HepG2 (cell line): ENCODE measurements around the gene RPS6KB2. TPM values are rescaled to one million over a fixed set of nuclear protein-coding genes. Genes with fewer than 3 reads are reported as not detected.

Source experiments
- ATAC-seq: fragments of 200-7000 bp; cut with Tn5 transposase; 3 replicates; pipeline ENCODE4 v1.9.1; 2020; ENCODE audit warnings: mild to moderate bottlenecking, moderate library complexity
- BruUV-seq: library from RNA; stranded (reverse); fragments of 400-500 nt; replicated peaks from 2 replicates; lab custom pipeline; 2021; lab: Mats Ljungman, UMichigan
- CTCF ChIA-PET: fragments of 300-600 bp; formaldehyde crosslinking; extraction: SDS; loops from one replicate; lab custom pipeline; 2021; ENCODE audit warnings: low total read pairs, inconsistent platforms, low intra/inter-chr PET ratio; lab: Yijun Ruan, JAX
- POLR2A ChIA-PET: fragments of 350-600 bp; sonication (Branson Sonifier 250); formaldehyde crosslinking; loops from one replicate; lab custom pipeline; 2020; ENCODE audit warnings: antibody characterized with exemption, inconsistent platforms; lab: Yijun Ruan, JAX
- DNase-seq: peaks from one replicate; pipeline ENCODE4 v3.0.0-alpha.2; 2015; ENCODE audit warnings: low spot score
- FAIRE-seq: peaks from 3 replicates; lab custom pipeline; 2011; peaks lifted over from hg19 to GRCh38; lab: Jason Lieb, UNC
- H2AFZ ChIP-seq: one replicate; pipeline ENCODE4 v1.6.1; 2011; ENCODE audit warnings: low read length, inconsistent platforms
- H3K27ac ChIP-seq: fragments of 300-600 bp; 3 replicates; pipeline ENCODE4 v1.8.0; 2011; ENCODE audit warnings: mixed run types, mild to moderate bottlenecking, mixed read lengths, low read length, inconsistent platforms; ENCODE audit not compliant: insufficient read depth; ENCODE audit errors: extremely low read length
- H3K27me3 ChIP-seq, 2 experiments: fragments of 200-600 bp in 1 of 2; 2 replicates in 1 of 2; 3 replicates in 1 of 2; pipeline versions ENCODE4 v1.6.0 to v1.8.0; 2011; ENCODE audit warnings: low read length in 2 of 2, mild to moderate bottlenecking in 2 of 2, moderate library complexity in 2 of 2, inconsistent platforms in 1 of 2; ENCODE audit not compliant: insufficient read depth in 2 of 2, control insufficient read depth in 1 of 2
- H3K36me3 ChIP-seq, 2 experiments: fragments of 200-600 bp in 1 of 2; replicated peaks in 1 of 2; 2 replicates in 1 of 2; 3 replicates in 1 of 2; pipeline versions ENCODE4 v1.5.1 to v1.8.0; 2011; ENCODE audit warnings: low read length in 2 of 2, inconsistent platforms in 1 of 2; ENCODE audit not compliant: insufficient read depth in 2 of 2, control insufficient read depth in 1 of 2
- H3K4me1 ChIP-seq: 2 replicates; pipeline ENCODE4 v1.5.1; 2012; ENCODE audit warnings: low read length, inconsistent platforms; ENCODE audit not compliant: insufficient read depth
- H3K4me2 ChIP-seq: 2 replicates; pipeline ENCODE4 v1.6.0; 2011; ENCODE audit warnings: low read depth, low read length, inconsistent platforms
- H3K4me3 ChIP-seq, 3 experiments: fragments of 200-600 bp in 1 of 3; sonication (generic), shearing (Covaris generic) in 1 of 3; replicated peaks in 1 of 3; 2 replicates each; pipeline ENCODE4 v1.5.1; 2011 to 2016; ENCODE audit warnings: low read length in 3 of 3, inconsistent platforms in 2 of 3, low read depth in 2 of 3, mild to moderate bottlenecking in 2 of 3, control low read depth in 1 of 3, mixed read lengths in 1 of 3; ENCODE audit not compliant: insufficient read depth in 1 of 3
- H3K79me2 ChIP-seq: one replicate; pipeline ENCODE4 v1.6.1; 2011; ENCODE audit warnings: low read length, inconsistent platforms; ENCODE audit not compliant: insufficient read depth
- H3K9ac ChIP-seq: 2 replicates; pipeline ENCODE4 v1.6.0; 2011; ENCODE audit warnings: mild to moderate bottlenecking, low read depth, low read length, inconsistent platforms; ENCODE audit not compliant: insufficient read depth
- H3K9me3 ChIP-seq: 2 replicates; pipeline ENCODE4 v1.5.1; 2012; ENCODE audit warnings: mild to moderate bottlenecking, low read length
- H4K20me1 ChIP-seq: 2 replicates; pipeline ENCODE4 v1.6.0; 2011; ENCODE audit warnings: inconsistent platforms, mild to moderate bottlenecking, low read length, moderate library complexity; ENCODE audit not compliant: insufficient read depth
- NFKB2 ChIP-seq: sonication (generic); formaldehyde crosslinking; IDR thresholded peaks from 2 replicates; pipeline ENCODE4 v1.4.0; 2020; ENCODE audit warnings: missing genetic modification reagents, borderline replicate concordance
- ZIK1 ChIP-seq: sonication (generic); formaldehyde crosslinking; IDR thresholded peaks from 2 replicates; pipeline ENCODE4 v1.5.0; 2020; ENCODE audit warnings: mild to moderate bottlenecking, low read depth, missing genetic modification reagents, borderline replicate concordance
- ZNF232 ChIP-seq: sonication (generic); formaldehyde crosslinking; IDR thresholded peaks from 2 replicates; pipeline ENCODE4 v1.4.0; 2020; ENCODE audit warnings: missing genetic modification reagents, borderline replicate concordance
- ZNF772 ChIP-seq: sonication (generic); formaldehyde crosslinking; IDR thresholded peaks from 2 replicates; pipeline ENCODE4 v1.5.0; 2020; ENCODE audit warnings: mild to moderate bottlenecking, missing genetic modification reagents
- WGBS: methylation state at CpG from one replicate; pipeline ENCODE4 v1.1.6; 2017; ENCODE audit warnings: low lambda C conversion rate; 5-methylcytosine and 5-hydroxymethylcytosine counted together
- in situ Hi-C: cut with HindIII; loops from 2 replicates; pipeline ENCODE4 v1.10.0; 2017; ENCODE audit warnings: low pct_unique_long_range_greater_than_20kb; ENCODE audit not compliant: extremely low pct_ligation_motif_present
- intact Hi-C: fragments of 100-400 bp; cut with micrococcal nuclease; formaldehyde crosslinking; loops from one replicate; pipeline ENCODE4 v1.10.0; 2022; ENCODE audit not compliant: unreplicated experiment
- polyA plus RNA-seq, 8 experiments: library from polyadenylated mRNA; depleted of rRNA in 3 of 8; stranded (reverse) in 7 of 8; unstranded in 1 of 8; fragments of >200 nt; fragmentation: Illumina TruSeq in 4 of 8; extraction: Trizol in 4 of 8; gene quantifications; 2 replicates each; pipeline versions ENCODE4 v1.2.1 to v1.2.3, GENCODE V29; 2011 to 2016; ENCODE audit warnings: low read depth in 4 of 8, missing spikeins in 1 of 8, mixed read lengths in 1 of 8; ENCODE audit not compliant: insufficient read depth in 1 of 8
- total RNA-seq, 5 experiments: library from RNA; depleted of rRNA; stranded (reverse); fragments of >200 nt; fragmentation: Illumina TruSeq; extraction: Trizol; gene quantifications; 2 replicates each; pipeline ENCODE4 v1.2.3, GENCODE V29; 2016; ENCODE audit warnings: low read depth in 1 of 5
- TF ChIP-seq, protein P1 (sequence below): sonication (generic); formaldehyde crosslinking; IDR thresholded peaks from 2 replicates; pipeline ENCODE4 v1.5.0; 2020; ENCODE audit warnings: mild to moderate bottlenecking, missing genetic modification reagents

The RPS6KB2 gene
- total and polyA plus RNA-seq, 2 of the 13 experiments (the other 11 are each of a cell fraction or from before 2014, with no cell fraction given), result 52.9 to 54.8 TPM

DNA sequence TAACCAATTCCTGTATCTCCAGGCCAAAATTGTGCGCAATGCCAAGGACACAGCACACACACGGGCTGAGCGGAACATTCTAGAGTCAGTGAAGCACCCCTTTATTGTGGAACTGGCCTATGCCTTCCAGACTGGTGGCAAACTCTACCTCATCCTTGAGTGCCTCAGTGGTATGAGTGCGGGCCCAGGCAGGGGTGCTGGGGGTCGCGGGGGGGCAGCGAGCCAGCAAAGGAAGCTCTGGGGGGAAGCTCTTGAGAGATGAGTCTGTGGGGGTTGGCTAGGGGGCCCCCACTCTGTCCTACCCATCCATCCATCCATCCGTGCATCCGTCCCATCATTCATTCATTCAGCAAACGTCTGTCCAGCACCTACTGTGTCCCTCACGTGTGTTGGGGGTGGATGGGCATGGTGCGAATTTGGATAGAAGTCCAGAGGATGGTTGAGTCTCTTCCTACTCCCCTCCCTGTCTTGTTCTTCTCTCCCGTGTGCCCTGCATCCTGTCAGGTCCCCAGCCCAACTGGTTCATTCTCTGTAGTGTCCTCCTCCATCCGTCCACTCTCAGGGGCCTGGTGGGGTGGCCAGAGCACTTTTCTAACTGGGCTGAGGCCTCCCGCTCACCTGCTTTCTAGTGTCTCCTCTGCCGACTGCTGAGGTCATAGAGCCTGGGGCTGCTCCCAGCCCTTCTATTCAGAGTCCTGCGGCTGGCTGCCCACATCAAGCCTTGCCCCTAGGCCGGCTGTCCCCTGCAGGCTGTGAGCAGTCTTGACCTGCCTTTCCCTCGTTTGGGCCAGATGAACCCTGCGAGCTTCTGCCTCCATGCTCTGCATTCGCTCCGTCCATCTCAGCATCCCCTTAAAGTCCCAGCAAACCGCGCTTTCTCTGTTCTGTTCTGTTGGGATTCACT is 3.3 kb downstream of the RPS6KB2 start:
- POLR2A ChIA-PET, result no interaction called here
- no peaks in the 10 kb centered on the region for H4K20me1 ChIP-seq
- CTCF ChIA-PET, result no interaction called here
- ATAC-seq, result no peak
- H3K9ac ChIP-seq, result no peak overlapping the region
- H3K4me2 ChIP-seq, result no peak overlapping the region
- no peak for DNase-seq
- no peak for FAIRE-seq
- WGBS, result 95% methylated on average over 21 of the region's 24 CpGs
- H3K27me3 ChIP-seq, result no peaks in the 10 kb centered on the region; a peak in 1 of 5 replicates
- TF ChIP-seq ZNF232 (CRISPR knock-in tag) (no peak), ZNF772 (CRISPR knock-in tag) (no peak), ZIK1 (CRISPR knock-in tag) (no peak), NFKB2 (CRISPR knock-in tag) (no peak)
- TF ChIP-seq, protein P1, sequence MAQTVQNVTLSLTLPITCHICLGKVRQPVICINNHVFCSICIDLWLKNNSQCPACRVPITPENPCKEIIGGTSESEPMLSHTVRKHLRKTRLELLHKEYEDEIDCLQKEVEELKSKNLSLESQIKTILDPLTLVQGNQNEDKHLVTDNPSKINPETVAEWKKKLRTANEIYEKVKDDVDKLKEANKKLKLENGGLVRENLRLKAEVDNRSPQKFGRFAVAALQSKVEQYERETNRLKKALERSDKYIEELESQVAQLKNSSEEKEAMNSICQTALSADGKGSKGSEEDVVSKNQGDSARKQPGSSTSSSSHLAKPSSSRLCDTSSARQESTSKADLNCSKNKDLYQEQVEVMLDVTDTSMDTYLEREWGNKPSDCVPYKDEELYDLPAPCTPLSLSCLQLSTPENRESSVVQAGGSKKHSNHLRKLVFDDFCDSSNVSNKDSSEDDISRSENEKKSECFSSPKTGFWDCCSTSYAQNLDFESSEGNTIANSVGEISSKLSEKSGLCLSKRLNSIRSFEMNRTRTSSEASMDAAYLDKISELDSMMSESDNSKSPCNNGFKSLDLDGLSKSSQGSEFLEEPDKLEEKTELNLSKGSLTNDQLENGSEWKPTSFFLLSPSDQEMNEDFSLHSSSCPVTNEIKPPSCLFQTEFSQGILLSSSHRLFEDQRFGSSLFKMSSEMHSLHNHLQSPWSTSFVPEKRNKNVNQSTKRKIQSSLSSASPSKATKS, result no peak
- H3K36me3 ChIP-seq, result peaks cover 15 to 28% of the 10 kb centered on the region in 2 experiments; a peak in 4 of 5 replicates
- BruUV-seq, result no TSS peak
- H3K4me3 ChIP-seq, result no peak overlapping the region
- no peaks in the 10 kb centered on the region for H3K9me3 ChIP-seq
- intact Hi-C loops, result no loop called here
- in situ Hi-C loops, result no loop called here
- peaks cover 13% of the 10 kb centered on the region for H3K79me2 ChIP-seq
- no peak overlapping the region for H2AFZ ChIP-seq
- peaks cover 20% of the 10 kb centered on the region for H3K4me1 ChIP-seq
- no peak overlapping the region for H3K27ac ChIP-seq
